Common myeloid progenitor, CD34-positive (primary cell): Measurements from ENCODE around the gene RTEL1.
"Not testable (repeated sequence)": the region's sequence is repeated elsewhere in the genome, so short reads cannot be mapped to it uniquely, and the experiment has no call there.

Experiments
- CTCF ChIA-PET: fragments of 350-600 bp; sonication (Branson Sonifier 250); formaldehyde crosslinking; loops from one replicate; lab custom pipeline; 2021; ENCODE audit warnings: antibody characterized with exemption; lab: Charles Lee
- POLR2A ChIA-PET: fragments of 350-600 bp; sonication (Branson Sonifier 250); formaldehyde crosslinking; loops from one replicate; lab custom pipeline; 2021; ENCODE audit warnings: antibody characterized with exemption; lab: Charles Lee
- DNase-seq, 3 donors: peaks; one replicate each; pipeline versions ENCODE4 v3.0.0 to v3.0.0-alpha.2; 2013
- H3K27ac ChIP-seq, 2 experiments: 1 replicate in 1 of 2; 2 replicates in 1 of 2; pipeline ENCODE4 v1.7.0; 2013; ENCODE audit warnings: inconsistent platforms in 2 of 2, low read length in 2 of 2, mild to moderate bottlenecking in 2 of 2, low read depth in 1 of 2, moderate library complexity in 1 of 2; ENCODE audit not compliant: severe bottlenecking in 2 of 2, insufficient read depth in 1 of 2, poor library complexity in 1 of 2
- H3K27me3 ChIP-seq, 5 experiments: replicated peaks in 2 of 5; 1 replicate in 3 of 5; 2 replicates in 2 of 5; pipeline versions ENCODE4 v1.6.1 to v1.7.0; 2013; ENCODE audit warnings: low read length in 4 of 5, mild to moderate bottlenecking in 2 of 5, moderate library complexity in 2 of 5, inconsistent platforms in 1 of 5; ENCODE audit not compliant: insufficient read depth in 5 of 5, control insufficient read depth in 4 of 5
- H3K36me3 ChIP-seq, 4 experiments: 1 replicate in 2 of 4; 2 replicates in 2 of 4; pipeline versions ENCODE4 v1.6.1 to v1.7.0; 2013; ENCODE audit warnings: low read length in 3 of 4, control low read depth in 1 of 4, mild to moderate bottlenecking in 1 of 4; ENCODE audit not compliant: control insufficient read depth in 4 of 4, insufficient read depth in 4 of 4
- H3K4me1 ChIP-seq, 4 experiments: 1 replicate in 3 of 4; 2 replicates in 1 of 4; pipeline versions ENCODE4 v1.6.1 to v1.7.1; 2013; ENCODE audit warnings: low read length in 3 of 4, mild to moderate bottlenecking in 3 of 4, control low read depth in 1 of 4, inconsistent platforms in 1 of 4, moderate library complexity in 1 of 4; ENCODE audit not compliant: control insufficient read depth in 4 of 4, insufficient read depth in 4 of 4; ENCODE audit errors: control extremely low read depth in 1 of 4
- H3K4me3 ChIP-seq, 7 experiments: 1 replicate in 4 of 7; 2 replicates in 3 of 7; pipeline versions ENCODE4 v1.5.1 to v1.7.0; 2013; ENCODE audit warnings: mild to moderate bottlenecking in 7 of 7, low read length in 6 of 7, moderate library complexity in 6 of 7, inconsistent platforms in 2 of 7, low read depth in 2 of 7, control low read depth in 1 of 7; ENCODE audit not compliant: insufficient read depth in 4 of 7, control insufficient read depth in 1 of 7; ENCODE audit errors: extremely low read depth in 1 of 7
- H3K9me3 ChIP-seq, 5 experiments: 1 replicate in 4 of 5; 2 replicates in 1 of 5; pipeline versions ENCODE4 v1.6.1 to v1.7.1; 2013; ENCODE audit warnings: low read length in 4 of 5, mild to moderate bottlenecking in 2 of 5, inconsistent platforms in 1 of 5, low read depth in 1 of 5, moderate library complexity in 1 of 5; ENCODE audit not compliant: control insufficient read depth in 4 of 5, insufficient read depth in 2 of 5; ENCODE audit errors: control extremely low read depth in 1 of 5
- WGBS: methylation state at CpG from one replicate; pipeline ENCODE4 v1.1.5; 2013; ENCODE audit not compliant: insufficient coverage; 5-methylcytosine and 5-hydroxymethylcytosine counted together

Gene RTEL1

DNA sequence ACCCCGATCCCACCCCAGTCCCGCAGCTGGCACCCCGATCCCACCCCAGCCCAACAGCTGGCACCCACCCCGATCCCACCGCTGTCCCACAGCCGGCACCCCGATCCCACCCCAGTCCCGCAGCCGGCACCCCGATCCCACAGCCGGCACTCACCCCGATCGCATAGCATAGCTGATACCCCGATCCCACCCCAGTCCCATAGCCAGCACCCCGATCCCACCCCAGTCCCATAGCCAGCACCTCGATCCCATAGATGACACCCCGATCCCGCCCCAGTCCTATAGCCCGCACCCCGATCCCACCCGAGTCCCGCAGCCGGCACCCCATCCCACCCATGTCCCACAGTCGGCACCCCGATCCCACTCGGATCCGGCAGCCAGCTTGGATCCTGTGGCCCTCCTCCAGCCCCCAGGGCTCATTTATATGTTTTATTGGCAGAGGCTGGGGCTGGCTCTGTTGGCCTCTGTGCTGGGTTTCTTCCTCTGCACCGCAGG, 30.3 kb upstream of the RTEL1 start:
- ChIA-PET CTCF (no interaction called here), POLR2A (interaction anchor here (1.3 to 1.5 kb wide), 2 partner anchors 8 to 24 kb away, joined by 3 to 8 read pairs; no protein-coding TSS in a partner anchor)
- 18% methylated on average over 27 of the region's 28 CpGs for WGBS
- H3K4me3 ChIP-seq = peak overlapping the region; percentile 13 to 96 (median 79)
- no peaks in the 10 kb centered on the region for H3K27me3 ChIP-seq
- no peak for DNase-seq
- no peaks in the 10 kb centered on the region for H3K9me3 ChIP-seq
- no peaks in the 10 kb centered on the region for H3K36me3 ChIP-seq
- H3K27ac ChIP-seq = peak overlapping the region; percentile 64 to 85
- H3K4me1 ChIP-seq = peaks cover 2 to 22% (median 21%) of the 10 kb centered on the region in 4 experiments

DNA sequence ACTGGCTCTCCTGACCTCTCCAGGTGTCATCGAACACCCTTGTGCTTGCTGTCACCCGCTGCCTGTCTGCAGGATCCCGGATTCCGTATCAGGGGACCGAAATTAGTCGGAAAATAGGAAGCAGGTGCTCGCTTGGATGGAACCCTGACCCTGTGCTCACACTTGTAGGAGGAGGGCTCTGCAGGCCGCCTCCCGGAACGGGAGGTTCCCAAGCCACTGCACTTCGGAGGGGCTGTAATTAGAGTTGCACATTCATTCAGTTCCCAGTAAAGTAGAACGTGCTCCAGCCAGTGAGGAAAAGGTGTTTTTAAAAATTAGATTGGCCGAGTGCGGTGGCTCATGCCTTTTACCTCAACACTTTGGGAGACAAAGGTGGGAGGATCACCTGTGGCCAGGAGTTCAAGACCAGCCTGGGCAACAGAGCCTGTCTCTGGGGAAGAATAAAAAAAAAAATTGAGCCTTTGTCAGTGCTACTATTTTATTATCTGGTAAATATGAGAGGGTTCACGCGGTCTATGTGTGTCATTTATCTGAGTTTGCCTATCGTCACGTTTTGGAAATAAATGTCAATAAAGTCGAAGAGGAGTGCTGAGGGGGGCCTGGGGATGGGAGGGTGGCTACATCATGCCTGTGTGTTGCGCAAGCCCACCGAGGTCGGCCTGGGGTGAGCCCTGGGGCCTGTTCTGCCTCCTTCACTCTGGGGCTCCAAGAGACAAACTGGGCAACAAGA, 29.7 kb upstream of the RTEL1 start:
- Histone ChIP-seq H3K27ac (peak overlapping the region; percentile 64 to 85), H3K4me3 (peak overlapping the region; percentile 13 to 96 (median 79)), H3K27me3 (no peaks in the 10 kb centered on the region), H3K9me3 (no peaks in the 10 kb centered on the region), H3K36me3 (no peaks in the 10 kb centered on the region), H3K4me1 (peaks cover 2 to 22% (median 21%) of the 10 kb centered on the region in 4 experiments)
- 25% methylated on average over 21 of the region's 22 CpGs for WGBS
- DNase-seq = peak; percentile 61 to 68 (median 66)
- CTCF ChIA-PET = interaction anchor here (1.7 to 1.9 kb wide), 2 partner anchors 11 to 14 kb away, joined by 4 to 5 read pairs; no protein-coding TSS in a partner anchor
- POLR2A ChIA-PET = interaction anchor here (1.5 kb wide), 1 partner anchor 23 kb away, joined by 3 read pairs; no protein-coding TSS in a partner anchor

DNA sequence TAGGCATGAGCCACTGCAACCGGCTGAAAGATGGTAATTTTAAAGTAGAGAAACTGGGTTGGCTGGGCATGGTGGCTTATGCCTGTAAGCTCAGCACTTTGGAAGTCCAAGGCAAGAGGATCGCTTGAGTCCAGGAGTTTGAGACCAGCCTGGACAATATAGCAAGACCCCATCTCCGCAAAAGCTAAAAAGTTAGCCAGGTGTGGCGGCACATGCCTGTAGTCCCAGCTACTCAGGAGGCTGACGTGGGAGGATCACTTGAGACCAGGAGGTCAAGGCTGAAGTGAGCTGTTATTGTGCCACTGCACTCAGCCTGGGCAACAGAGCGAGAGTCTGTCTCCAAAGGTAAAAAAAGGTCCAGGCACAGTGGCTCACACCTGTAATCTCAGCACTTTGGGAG, 27.2 kb upstream of the RTEL1 start:
- POLR2A ChIA-PET, H3K27ac ChIP-seq, H3K4me3 ChIP-seq, H3K27me3 ChIP-seq, H3K9me3 ChIP-seq, DNase-seq, H3K36me3 ChIP-seq: not testable (repeated sequence)
- WGBS = 98% methylated on average over 6 of the region's 6 CpGs
- CTCF ChIA-PET = interaction anchor here (1.0 kb wide), 1 partner anchor 11 kb away, joined by 5 read pairs; no protein-coding TSS in a partner anchor
- H3K4me1 ChIP-seq = peaks cover 7 to 40% (median 33%) of the 10 kb centered on the region in 4 experiments

DNA sequence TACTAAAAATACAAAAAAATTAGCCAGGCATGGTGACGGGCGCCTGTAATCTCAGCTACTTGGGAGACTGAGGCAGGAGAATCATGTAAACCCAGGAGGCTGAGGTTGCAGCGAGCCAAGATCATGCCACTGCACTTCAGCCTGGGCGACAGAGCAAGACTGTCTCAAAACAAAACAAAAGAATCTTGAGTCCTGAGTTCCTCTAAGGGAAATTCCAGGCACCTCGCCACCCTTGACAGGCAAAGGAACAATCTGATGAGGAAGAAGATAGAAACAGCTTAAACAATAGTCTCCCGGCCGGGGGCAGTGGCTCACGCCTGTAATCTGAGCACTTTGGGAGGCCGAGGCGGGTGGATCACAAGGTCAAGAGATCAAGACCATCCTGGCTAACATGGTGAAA, 26.7 kb upstream of the RTEL1 start:
- H3K4me1 ChIP-seq = peaks cover 12 to 39% (median 35%) of the 10 kb centered on the region in 4 experiments

DNA sequence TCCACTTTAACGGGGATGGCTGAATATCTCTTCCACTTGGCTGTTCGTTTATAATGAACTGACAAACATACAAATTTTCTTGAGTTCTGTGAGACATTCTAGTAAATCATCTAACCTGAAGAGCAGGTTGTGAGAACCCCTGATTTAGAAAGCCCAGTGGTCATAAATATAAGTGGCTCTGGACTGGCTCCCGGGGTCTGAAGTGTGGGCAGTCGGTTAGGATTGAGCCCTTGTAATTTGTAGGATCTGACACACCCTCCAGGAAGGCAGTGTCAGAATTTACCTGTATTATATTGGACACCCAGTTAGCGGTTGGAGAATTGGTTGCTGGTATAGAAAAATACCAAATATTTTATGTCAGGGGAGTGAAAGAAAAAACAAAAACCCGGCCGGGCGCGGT, 24.4 kb upstream of the RTEL1 start:
- peaks cover 14 to 44% (median 36%) of the 10 kb centered on the region in 4 experiments for H3K4me1 ChIP-seq
- WGBS = 100% methylated on average over 6 of the region's 9 CpGs
- CTCF ChIA-PET = interaction anchor here (0.7 to 1.0 kb wide), 2 partner anchors 13 to 16 kb away, joined by 3 read pairs; no protein-coding TSS in a partner anchor
- no peaks in the 10 kb centered on the region for H3K9me3 ChIP-seq
- H3K4me3 ChIP-seq = no peak overlapping the region
- H3K27me3 ChIP-seq = no peaks in the 10 kb centered on the region
- DNase-seq = no peak
- no peak overlapping the region for H3K27ac ChIP-seq
- no peaks in the 10 kb centered on the region for H3K36me3 ChIP-seq
- POLR2A ChIA-PET = interaction anchor here (0.6 kb wide), 1 partner anchor 61 kb away, joined by 4 read pairs; no protein-coding TSS in a partner anchor

More for the DNA sequence above, 26.7 kb upstream of the RTEL1 start:
- H3K27ac ChIP-seq, DNase-seq, H3K36me3 ChIP-seq, H3K27me3 ChIP-seq, POLR2A ChIA-PET, H3K9me3 ChIP-seq, H3K4me3 ChIP-seq: not testable (repeated sequence)
- CTCF ChIA-PET = interaction anchor here (0.6 to 1.0 kb wide), 2 partner anchors 11 to 245 kb away, joined by 3 to 5 read pairs; no protein-coding TSS in a partner anchor
- 81% methylated on average over 10 of the region's 10 CpGs for WGBS

DNA sequence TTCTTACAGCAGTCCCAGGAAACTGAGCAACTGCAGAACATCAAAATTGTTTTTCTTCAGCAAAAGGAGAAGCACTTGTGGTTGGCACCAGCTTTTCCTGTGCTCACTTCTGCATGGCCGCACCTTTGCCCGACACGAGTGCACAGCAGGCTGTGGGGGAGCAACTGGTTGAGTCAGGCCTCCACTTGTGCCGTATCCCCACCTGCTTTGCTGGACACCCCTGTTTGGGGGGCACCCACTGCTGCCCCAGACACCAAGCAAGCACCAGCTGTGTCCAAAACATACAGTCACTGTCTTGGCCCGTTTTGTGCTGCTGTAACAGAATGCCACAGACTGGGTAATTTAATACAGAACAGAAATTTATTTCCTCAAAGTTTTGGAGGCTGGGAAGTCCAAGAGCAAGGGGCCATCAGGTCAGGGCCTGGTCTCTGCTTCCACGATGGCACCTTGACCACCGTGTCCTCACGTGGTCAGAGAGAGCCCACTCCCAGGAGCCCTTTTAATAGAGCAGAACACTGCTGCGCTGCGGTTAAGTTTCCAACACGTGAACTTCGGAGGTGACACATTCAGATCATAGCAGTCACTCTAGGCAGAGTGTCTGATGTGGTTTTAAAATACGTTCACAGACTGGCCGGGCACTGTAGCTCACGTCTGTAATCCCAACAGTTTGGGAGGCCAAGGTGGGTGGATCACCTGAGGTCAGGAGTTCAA, 22.5 kb upstream of the RTEL1 start:
- Histone ChIP-seq H3K27ac (peak overlapping the region in 1 of 2 experiments; percentile 70), H3K27me3 (no peaks in the 10 kb centered on the region), H3K4me1 (peaks cover 14 to 59% (median 46%) of the 10 kb centered on the region in 4 experiments), H3K4me3 (peak overlapping the region in 3 of 7 experiments; percentile 21 to 45 (median 39)), H3K9me3 (no peaks in the 10 kb centered on the region), H3K36me3 (no peaks in the 10 kb centered on the region)
- WGBS = 54% methylated on average over 14 of the region's 15 CpGs
- ChIA-PET POLR2A (interaction anchor here (0.7 to 1.8 kb wide), 2 partner anchors 8 to 111 kb away, joined by 3 to 8 read pairs; partner anchors contain the start of gene GMEB2), CTCF (no interaction called here)
- DNase-seq = peak in 2 of 3 donors; percentile 88 to 90
